Activated T-cell treated with anti-CD3 and anti-CD28 coated beads, Interleukin-2, amount 50 U/mL, for 48 hours (primary cell): ENCODE results near the gene LRRC36.

Experiments used
- DNase-seq, 2 experiments: peaks; one replicate each; pipeline ENCODE4 v3.0.0-alpha.2; 2020

Gene LRRC36

DNA sequence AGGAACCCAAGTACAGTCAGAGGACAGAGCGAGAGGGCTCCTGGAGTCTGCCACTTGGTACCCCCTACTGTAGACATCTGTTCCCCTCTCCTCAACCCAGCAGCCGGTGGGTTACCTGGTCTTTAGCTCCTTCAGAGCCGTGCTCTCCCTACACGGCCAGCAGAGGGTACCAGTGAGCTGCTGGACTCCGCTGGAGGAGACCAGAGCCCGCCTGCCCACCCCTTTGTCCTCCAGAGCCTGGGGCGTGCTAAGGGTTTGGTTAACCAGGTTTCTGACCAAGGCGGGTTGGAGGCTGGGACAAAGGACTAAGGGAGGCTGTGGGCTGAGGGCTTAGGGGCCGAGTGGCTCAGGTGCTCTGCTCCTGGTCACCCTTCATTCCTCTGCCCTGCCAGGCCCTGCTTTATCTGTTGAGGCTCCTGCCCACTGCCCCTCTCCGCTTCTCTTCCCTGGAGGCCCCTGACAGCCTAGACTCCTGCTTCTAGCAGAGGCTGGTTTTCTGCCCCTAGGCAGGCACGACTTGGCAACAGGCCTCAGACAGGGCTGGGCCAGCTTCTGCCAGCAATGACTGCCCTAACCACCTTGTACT lies 101.6 kb downstream of the LRRC36 start:
- DNase-seq, result peak; percentile 72 to 76

- no peak for DNase-seq
Measured at GRCh38 chr16:67429053-67429798, 102.6 kb downstream of the LRRC36 start.

DNA sequence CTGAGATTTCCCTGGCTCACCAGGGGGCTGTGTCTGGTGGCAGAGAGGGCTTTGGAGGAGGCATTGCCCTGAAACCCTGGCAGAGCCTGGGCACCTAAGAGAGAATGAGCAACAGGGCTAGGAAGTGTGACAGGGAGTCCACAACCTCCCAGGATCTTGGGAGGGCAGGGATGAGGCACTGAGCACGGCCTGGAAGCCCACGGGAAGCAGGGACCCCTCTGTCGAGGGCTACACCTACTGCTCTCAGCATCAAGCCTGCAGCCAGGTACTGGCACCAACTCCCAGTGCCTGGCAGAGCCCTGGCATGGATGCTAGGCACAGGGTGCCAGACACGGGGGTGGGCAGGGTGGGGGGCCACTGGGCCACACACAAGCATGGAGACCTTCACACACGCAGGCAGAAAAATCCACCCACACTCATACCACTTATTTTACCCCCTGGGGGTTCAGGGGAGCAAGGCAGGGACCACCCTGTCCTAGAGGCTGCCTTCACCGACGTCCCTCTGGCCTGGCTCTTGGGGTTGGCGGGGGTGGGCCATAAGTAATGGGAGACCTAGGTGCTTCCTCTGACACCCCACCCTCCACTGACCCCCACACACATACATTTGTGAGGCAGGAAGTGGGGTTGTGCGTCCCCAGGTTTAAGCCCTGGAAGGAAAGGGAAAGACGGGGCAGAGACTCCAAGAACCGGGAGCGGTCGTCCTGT lies 103.3 kb downstream of the LRRC36 start:
- DNase-seq, result peak in 1 of 2 experiments; percentile 28

DNA sequence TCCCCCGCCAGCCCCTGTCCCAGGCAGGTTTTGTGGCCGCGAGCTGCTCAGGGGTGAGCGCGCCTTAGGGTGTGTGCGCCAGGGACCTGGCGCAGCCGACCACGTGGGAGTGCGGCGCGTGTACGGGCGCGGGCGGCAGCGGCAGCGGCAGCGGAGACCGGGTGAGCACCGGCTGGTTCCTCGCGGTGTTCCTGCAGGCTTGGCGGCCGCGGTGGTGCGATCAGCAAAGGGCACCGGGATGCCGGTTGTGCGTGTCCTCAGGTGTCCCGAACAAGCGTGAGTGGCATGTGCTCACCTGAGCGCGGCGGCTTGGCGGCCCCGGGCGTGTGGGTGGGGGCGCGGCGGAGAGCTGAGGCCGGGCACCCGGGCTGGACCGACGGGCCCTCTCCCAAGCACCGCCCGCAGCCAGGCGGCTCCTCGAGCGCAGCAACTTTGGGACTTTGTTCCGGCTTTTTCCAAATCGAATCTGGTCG lies 103.9 kb downstream of the LRRC36 start:
- DNase-seq, result peak; percentile 56 to 65

GRCh38 chr16:67430977-67431774 lies 104.6 kb downstream of the LRRC36 start, which contains the start of gene HSD11B2:
Gene HSD11B2 (plus strand): TSS chr16:67431121. CDS start chr16:67431249, 128 bp downstream.
- peak; percentile 45 to 57 for DNase-seq

DNA sequence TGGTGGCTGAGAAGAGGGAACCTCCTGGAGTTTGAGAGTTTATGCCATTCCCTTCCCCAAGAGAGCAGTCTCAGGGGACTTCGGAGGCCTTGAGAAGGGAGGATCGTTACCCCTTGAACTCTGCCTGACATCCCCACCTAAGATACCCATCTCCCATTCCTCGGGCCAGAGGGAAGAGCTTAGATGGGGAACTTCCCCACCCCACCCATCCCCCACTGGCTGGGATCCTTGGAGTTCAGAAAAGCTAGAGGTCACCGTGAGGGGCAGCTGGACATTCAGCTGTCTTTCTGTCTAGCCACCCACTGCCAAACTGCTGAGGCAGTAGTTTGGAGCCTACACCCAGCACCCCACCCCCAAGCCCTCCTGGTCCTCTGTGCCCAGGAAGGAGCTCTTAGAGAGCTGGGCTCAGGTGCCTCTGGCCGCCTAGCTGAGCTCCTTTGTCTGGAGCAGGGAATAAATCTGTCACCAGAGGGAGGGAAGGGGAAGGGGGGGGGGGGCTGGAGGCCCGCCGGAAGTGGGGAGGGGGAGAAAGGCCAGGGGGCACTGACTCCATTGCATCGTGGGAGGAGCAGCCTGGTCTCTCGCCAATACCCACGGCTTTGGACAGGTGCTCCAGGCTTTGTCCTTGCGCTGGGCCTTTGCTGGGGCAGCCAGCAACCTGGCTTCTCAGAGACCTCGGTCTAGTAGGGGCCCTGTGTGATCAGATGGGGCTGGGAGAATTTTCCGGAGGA lies 105.3 kb downstream of the LRRC36 start:
- no peak for DNase-seq

DNA sequence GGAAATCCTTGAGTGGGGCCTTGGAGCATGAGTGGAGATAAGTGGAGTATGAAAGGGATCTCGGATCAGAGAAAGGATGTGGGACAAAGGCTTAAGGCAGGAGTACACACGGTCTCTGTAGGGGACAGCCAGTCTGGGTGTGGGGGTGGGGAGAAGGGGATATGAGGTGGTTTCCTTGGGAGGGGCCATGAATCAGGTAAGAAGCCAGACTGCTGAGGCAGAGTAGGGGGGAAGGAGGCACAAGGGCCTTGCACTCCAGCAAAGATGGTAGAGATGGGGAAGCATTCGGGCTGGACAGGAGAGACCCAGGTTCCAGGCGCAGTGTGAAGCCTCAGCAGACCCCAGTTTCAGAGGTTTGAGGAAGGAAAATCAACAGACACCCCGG lies 105.9 kb downstream of the LRRC36 start:
- no peak for DNase-seq

GRCh38 chr16:67433131-67433719 lies 106.6 kb downstream of the LRRC36 start:
- no peak for DNase-seq
